Measurements from ENCODE around the gene PTBP2.

Gene PTBP2

GRCh38 chr1:96820107-96820506 is 98.5 kb downstream of the PTBP2 start:
- no peak for DNase-seq (ENCODE audit: low read depth in 4 of 4, low spot score in 1 of 4)

- no peak for DNase-seq (ENCODE audit: low read depth in 4 of 4, low spot score in 1 of 4)
Measured at GRCh38 chr1:96820671-96821070, 99.1 kb downstream of the PTBP2 start.

GRCh38 chr1:96825231-96825630 is 103.6 kb downstream of the PTBP2 start:
- DNase-seq (ENCODE audit: low read depth in 4 of 4, low spot score in 1 of 4) = no peak

- DNase-seq (ENCODE audit: low read depth in 4 of 4, low spot score in 1 of 4) = no peak
Measured at GRCh38 chr1:96825950-96826576, 104.5 kb downstream of the PTBP2 start.

GRCh38 chr1:96833376-96833775 is 111.8 kb downstream of the PTBP2 start:
- no peak for DNase-seq (ENCODE audit: low read depth in 4 of 4, low spot score in 1 of 4)

GRCh38 chr1:96834986-96835385 is 113.4 kb downstream of the PTBP2 start:
- DNase-seq (ENCODE audit: low read depth in 4 of 4, low spot score in 1 of 4) = no peak

- DNase-seq (ENCODE audit: low read depth in 4 of 4, low spot score in 1 of 4) = no peak
Measured at GRCh38 chr1:96837057-96837780, 115.6 kb downstream of the PTBP2 start.

GRCh38 chr1:96837781-96838216 is 116.2 kb downstream of the PTBP2 start:
- no peak for DNase-seq (ENCODE audit: low read depth in 4 of 4, low spot score in 1 of 4)

GRCh38 chr1:96840396-96840795 is 118.8 kb downstream of the PTBP2 start:
- no peak for DNase-seq (ENCODE audit: low read depth in 4 of 4, low spot score in 1 of 4)

GRCh38 chr1:96842215-96842614 is 120.6 kb downstream of the PTBP2 start:
- DNase-seq (ENCODE audit: low read depth in 4 of 4, low spot score in 1 of 4) = no peak

- no peak for DNase-seq (ENCODE audit: low read depth in 4 of 4, low spot score in 1 of 4)
Measured at GRCh38 chr1:96843196-96843595, 121.6 kb downstream of the PTBP2 start.

- DNase-seq (ENCODE audit: low read depth in 4 of 4, low spot score in 1 of 4) = no peak
Measured at GRCh38 chr1:96843601-96844000, 122.0 kb downstream of the PTBP2 start.

- DNase-seq (ENCODE audit: low read depth in 4 of 4, low spot score in 1 of 4) = peak in 1 of 4 experiments; percentile 3
Measured at GRCh38 chr1:96845464-96845863, 123.9 kb downstream of the PTBP2 start.

- DNase-seq (ENCODE audit: low read depth in 4 of 4, low spot score in 1 of 4) = no peak
Measured at GRCh38 chr1:96861836-96862235, 140.3 kb downstream of the PTBP2 start.

GRCh38 chr1:96863449-96863848 is 141.9 kb downstream of the PTBP2 start:
- DNase-seq (ENCODE audit: low read depth in 4 of 4, low spot score in 1 of 4) = no peak
